Ovary (tissue), 9 donors: ENCODE data around the gene TMIGD1. TPM values are rescaled to one million over a fixed set of nuclear protein-coding genes. Genes with fewer than 3 reads are reported as not detected.

Source experiments
- DNase-seq, 5 donors: peaks; one replicate each; pipeline ENCODE4 v3.0.0-alpha.2; 2019 to 2020
- H3K27ac ChIP-seq, 2 donors: fragments of 200-600 bp; one replicate each; pipeline versions ENCODE4 v1.5.1 to v1.8.0; 2019 to 2022
- H3K27me3 ChIP-seq: fragments of 200-600 bp; one replicate; pipeline ENCODE4 v1.8.0; 2022
- H3K36me3 ChIP-seq: fragments of 200-600 bp; sonication (generic); one replicate; pipeline ENCODE4 v1.5.1; 2019
- H3K4me1 ChIP-seq: one replicate; pipeline ENCODE4 v1.8.1; 2013; ENCODE audit warnings: mild to moderate bottlenecking, moderate library complexity; ENCODE audit not compliant: insufficient read depth
- H3K4me3 ChIP-seq: fragments of 200-600 bp; sonication (generic); one replicate; pipeline ENCODE4 v1.5.1; 2017
- H3K9me3 ChIP-seq, 2 donors: fragments of 200-600 bp in 1 of 2; sonication (generic) in 1 of 2; one replicate each; pipeline versions ENCODE4 v1.5.1 to v1.8.1; 2013 to 2019; ENCODE audit warnings: mild to moderate bottlenecking in 1 of 2, moderate library complexity in 1 of 2
- EP300 ChIP-seq: sonication (generic); formaldehyde crosslinking; IDR thresholded peaks from one replicate; pipeline ENCODE4 v1.6.1; 2017; ENCODE audit warnings: antibody characterized with exemption
- POLR2A ChIP-seq: fragments of 450-650 bp; IDR thresholded peaks from one replicate; pipeline ENCODE4 v1.6.1; 2017; ENCODE audit warnings: antibody characterized with exemption, mild to moderate bottlenecking, moderate library complexity
- WGBS, 3 donors: extraction: QIAGEN DNeasy Blood & Tissue Kit in 1 of 3; methylation state at CpG; one replicate each; pipeline versions ENCODE4 v1.1.5 to v1.1.7; 2013 to 2017; 5-methylcytosine and 5-hydroxymethylcytosine counted together
- intact Hi-C, 4 donors: fragments of 100-400 bp; cut with DNase I; formaldehyde crosslinking; loops; one replicate each; pipeline versions ENCODE4 v1.11.0 to v1.15.1; 2022 to 2023
- polyA plus RNA-seq, 2 donors: library from polyadenylated mRNA; stranded (reverse); fragments of 200-250 nt in 1 of 2; fragments of 350-450 nt in 1 of 2; fragmentation: Illumina TruSeq in 1 of 2; extraction: RNeasy Lipid Tissue Mini Kit (QIAGEN cat#74804) in 1 of 2; gene quantifications; one replicate each; pipeline ENCODE4 v1.2.3, GENCODE V29; 2013 to 2014
- total RNA-seq, 7 donors: library from RNA; depleted of rRNA in 2 of 7; stranded (reverse); fragments of >200 nt in 2 of 7; fragmentation: NEBNext Ultra II Directional in 3 of 7; extraction: Animal tissue kit (Norgen Biotek cat#: 25700) in 3 of 7; gene quantifications; one replicate each; pipeline versions ENCODE4 v1.1.0 to v1.2.4, GENCODE V29; 2016 to 2023
- TF ChIP-seq, protein P1 (sequence below), 3 donors: fragments of 450-650 bp in 2 of 3; fragments of 200-600 bp in 1 of 3; IDR thresholded peaks; one replicate each; pipeline versions ENCODE4 v1.5.1 to v1.8.0; 2016 to 2022; ENCODE audit warnings: antibody characterized with exemption in 3 of 3, mild to moderate bottlenecking in 1 of 3
- donor health status: DM: no; HTN: no; CAD: no; lungs with moderate emphysema.
- donor health status: DM: no; HTN: no; CAD: no.
- donor health status: Bipolar disorder and iron deficiency.
- donor health status: DM: yes; HTN: yes; CAD: no.
- donor health status: DM: no; HTN: no; CAD: no.
- donor health status: DM: yes; HTN: yes; CAD: no.

Gene TMIGD1
- total and polyA plus RNA-seq, 9 donors, result 0.36 TPM; not detected in 8

DNA sequence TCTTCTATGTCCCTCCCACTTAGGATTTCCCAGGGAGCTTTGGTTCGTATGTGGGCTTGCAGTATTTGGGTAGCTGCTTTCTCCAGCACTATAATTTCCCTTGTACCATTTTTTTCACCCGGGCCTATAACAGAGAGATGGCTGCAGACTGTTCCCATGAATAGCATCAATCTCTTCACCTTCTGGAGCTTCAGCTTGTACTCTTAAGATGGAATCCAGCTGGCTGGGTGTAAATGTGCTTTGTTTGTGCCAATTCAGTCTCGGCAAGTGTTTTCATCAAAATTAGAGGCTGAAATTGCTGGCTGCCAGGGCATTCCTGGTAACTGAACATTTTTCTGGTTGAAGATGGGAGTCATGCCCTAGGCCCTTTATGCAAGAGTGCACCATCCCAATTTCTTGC, 32.7 kb upstream of the TMIGD1 start:
- H3K9me3 ChIP-seq, result no peaks in the 10 kb centered on the region
- TF ChIP-seq, protein P1, sequence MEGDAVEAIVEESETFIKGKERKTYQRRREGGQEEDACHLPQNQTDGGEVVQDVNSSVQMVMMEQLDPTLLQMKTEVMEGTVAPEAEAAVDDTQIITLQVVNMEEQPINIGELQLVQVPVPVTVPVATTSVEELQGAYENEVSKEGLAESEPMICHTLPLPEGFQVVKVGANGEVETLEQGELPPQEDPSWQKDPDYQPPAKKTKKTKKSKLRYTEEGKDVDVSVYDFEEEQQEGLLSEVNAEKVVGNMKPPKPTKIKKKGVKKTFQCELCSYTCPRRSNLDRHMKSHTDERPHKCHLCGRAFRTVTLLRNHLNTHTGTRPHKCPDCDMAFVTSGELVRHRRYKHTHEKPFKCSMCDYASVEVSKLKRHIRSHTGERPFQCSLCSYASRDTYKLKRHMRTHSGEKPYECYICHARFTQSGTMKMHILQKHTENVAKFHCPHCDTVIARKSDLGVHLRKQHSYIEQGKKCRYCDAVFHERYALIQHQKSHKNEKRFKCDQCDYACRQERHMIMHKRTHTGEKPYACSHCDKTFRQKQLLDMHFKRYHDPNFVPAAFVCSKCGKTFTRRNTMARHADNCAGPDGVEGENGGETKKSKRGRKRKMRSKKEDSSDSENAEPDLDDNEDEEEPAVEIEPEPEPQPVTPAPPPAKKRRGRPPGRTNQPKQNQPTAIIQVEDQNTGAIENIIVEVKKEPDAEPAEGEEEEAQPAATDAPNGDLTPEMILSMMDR (IDR thresholded peaks at IDR 0.05), result no peak
- TF ChIP-seq POLR2A (no peak), EP300 (no peak)
- WGBS, 3 donors, result 32 to 49% (median 44%) methylated on average over 3 of the region's 3 CpGs
- H3K4me1 ChIP-seq, result no peaks in the 10 kb centered on the region
- intact Hi-C loops, result no loop called here
- DNase-seq, result no peak
- H3K27me3 ChIP-seq, result no peaks in the 10 kb centered on the region
- H3K27ac ChIP-seq, result no peak overlapping the region
- H3K36me3 ChIP-seq, result no peaks in the 10 kb centered on the region
- H3K4me3 ChIP-seq, result no peak overlapping the region

DNA sequence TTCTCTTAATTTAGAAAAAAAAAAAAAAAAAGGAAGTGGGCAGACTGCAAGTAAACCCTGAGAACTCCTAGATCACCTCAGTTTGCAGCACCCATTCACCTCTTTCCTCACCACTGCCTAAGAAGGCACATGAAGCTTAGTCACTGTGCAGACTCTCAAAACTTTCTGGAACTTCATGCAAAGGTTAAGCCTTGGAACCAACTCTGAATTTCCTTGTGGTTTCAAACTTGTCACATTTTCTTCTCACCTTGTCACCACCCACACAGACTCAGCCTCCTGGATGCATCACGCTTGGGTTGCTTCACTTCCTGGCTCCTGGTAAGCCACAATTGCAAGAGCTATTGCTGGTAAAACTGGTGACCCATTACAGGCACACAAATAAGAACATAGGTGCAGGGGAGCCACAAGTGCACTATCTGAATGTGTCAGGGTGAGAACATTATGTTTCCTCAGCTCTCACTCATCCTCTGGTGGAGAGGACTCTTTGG, 29.9 kb upstream of the TMIGD1 start:
- Histone ChIP-seq H3K4me1 (no peaks in the 10 kb centered on the region), H3K36me3 (no peaks in the 10 kb centered on the region), H3K4me3 (no peak overlapping the region), H3K27me3 (no peaks in the 10 kb centered on the region), H3K9me3 (no peaks in the 10 kb centered on the region), H3K27ac (no peak overlapping the region)
- no peak for DNase-seq
- TF ChIP-seq POLR2A, result no peak
- no peak for TF ChIP-seq EP300
- TF ChIP-seq, protein P1 (IDR thresholded peaks at IDR 0.05), result no peak
- 57 to 61% (median 59%) methylated on average over 1 of the region's 1 CpG for WGBS, 3 donors
- intact Hi-C loops, result no loop called here

DNA sequence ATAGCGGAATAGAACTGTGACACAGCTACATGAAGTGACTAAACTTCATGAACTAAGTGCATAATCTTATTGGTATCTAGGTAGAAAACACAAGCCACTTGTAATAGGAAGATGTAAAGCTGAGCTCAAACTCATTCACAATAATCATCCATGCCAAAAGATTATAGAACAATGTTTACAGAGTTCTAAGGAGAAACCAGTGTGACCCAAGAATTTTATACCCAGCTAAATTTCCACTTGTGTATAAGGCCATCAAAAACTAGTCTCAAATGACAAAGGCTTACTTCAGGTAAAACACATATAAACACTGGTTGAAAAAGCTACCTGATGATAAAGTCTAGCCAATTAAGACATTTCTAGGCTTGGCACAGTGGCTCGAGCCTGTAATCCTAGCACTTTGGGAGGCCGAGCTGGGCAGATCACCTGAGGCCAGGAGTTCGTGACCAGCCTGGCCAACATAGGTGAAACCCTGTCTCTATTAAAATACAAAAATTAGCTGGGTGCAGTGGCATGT, 28.0 kb upstream of the TMIGD1 start:
- TF ChIP-seq EP300 (no peak), POLR2A (no peak)
- TF ChIP-seq, protein P1 (IDR thresholded peaks at IDR 0.05), result no peak

DNA sequence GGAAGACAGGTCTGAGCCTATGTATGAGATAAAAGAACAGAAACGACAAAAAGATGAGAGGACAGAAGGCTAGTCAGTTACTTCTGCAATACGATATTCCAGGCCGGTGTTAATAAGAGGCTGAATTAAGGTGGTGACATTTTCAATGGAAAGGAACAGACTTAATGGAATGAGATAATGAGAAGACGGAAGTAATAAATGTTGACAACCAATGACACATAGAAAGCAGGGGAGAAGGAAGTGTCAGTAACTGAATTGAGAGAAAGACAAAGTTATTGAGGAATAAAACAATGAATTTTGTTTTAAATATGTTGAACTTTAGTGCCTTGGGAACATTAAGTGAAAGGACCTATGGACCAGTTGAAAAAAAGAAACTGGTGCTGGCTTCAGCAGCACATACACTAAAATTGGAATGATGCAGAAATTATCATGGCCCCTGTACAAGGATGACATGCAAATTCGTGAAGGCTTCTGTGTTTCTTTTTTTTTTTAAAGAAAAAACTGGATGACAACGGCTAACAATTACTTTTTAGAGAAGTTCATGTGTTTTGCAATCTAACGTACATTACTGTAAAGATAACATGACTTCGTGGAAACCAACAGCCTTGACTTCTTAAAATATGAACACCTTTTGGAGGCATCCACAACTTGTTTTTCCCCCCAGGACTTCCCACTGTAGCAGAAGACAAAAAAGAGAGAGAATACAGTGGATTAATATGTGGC, 26.4 kb upstream of the TMIGD1 start:
- WGBS, 3 donors, result 66 to 77% (median 67%) methylated on average over 8 of the region's 8 CpGs

More for the DNA sequence above, 28.0 kb upstream of the TMIGD1 start:
- no peak for DNase-seq
- Histone ChIP-seq H3K36me3 (no peaks in the 10 kb centered on the region), H3K27me3 (no peaks in the 10 kb centered on the region), H3K4me3 (no peak overlapping the region), H3K27ac (no peak overlapping the region), H3K9me3 (no peaks in the 10 kb centered on the region), H3K4me1 (no peaks in the 10 kb centered on the region)
- intact Hi-C loops, result no loop called here
- WGBS, 3 donors, result 92 to 96% (median 92%) methylated on average over 4 of the region's 4 CpGs

More for the DNA sequence above, 26.4 kb upstream of the TMIGD1 start:
- no peak overlapping the region for H3K27ac ChIP-seq
- H3K9me3 ChIP-seq, result no peaks in the 10 kb centered on the region
- TF ChIP-seq, protein P1 (IDR thresholded peaks at IDR 0.05), result no peak
- no peak for TF ChIP-seq EP300
- TF ChIP-seq POLR2A, result no peak
- H3K4me1 ChIP-seq, result no peaks in the 10 kb centered on the region
- H3K27me3 ChIP-seq, result no peaks in the 10 kb centered on the region
- intact Hi-C loops, result no loop called here
- H3K4me3 ChIP-seq, result no peak overlapping the region
- DNase-seq, result no peak
- no peaks in the 10 kb centered on the region for H3K36me3 ChIP-seq
